GM12891 (cell line): ENCODE results near the gene TEX54.
A peak's percentile ranks its signal among the peaks of the same experiment; 100 is the strongest.

Experiments
- POLR2A ChIP-seq: IDR thresholded peaks from 2 replicates; pipeline ENCODE4 v1.6.1; 2011; ENCODE audit warnings: low read depth, low read length, control low read depth
- POLR2AphosphoS5 ChIP-seq: IDR thresholded peaks from 2 replicates; pipeline ENCODE4 v1.6.1; 2011; ENCODE audit warnings: low read depth, low read length, control low read depth
- POU2F2 ChIP-seq: IDR thresholded peaks from 2 replicates; pipeline ENCODE4 v1.6.1; 2011; ENCODE audit warnings: low read depth, mild to moderate bottlenecking, control low read depth, low read length, moderate library complexity
- SPI1 ChIP-seq: IDR thresholded peaks from 2 replicates; pipeline ENCODE4 v1.6.1; 2011; ENCODE audit warnings: low read depth, low read length, control low read depth
- TAF1 ChIP-seq: IDR thresholded peaks from 2 replicates; pipeline ENCODE4 v1.6.1; 2011; ENCODE audit warnings: low read depth, low read length, control low read depth

DNA sequence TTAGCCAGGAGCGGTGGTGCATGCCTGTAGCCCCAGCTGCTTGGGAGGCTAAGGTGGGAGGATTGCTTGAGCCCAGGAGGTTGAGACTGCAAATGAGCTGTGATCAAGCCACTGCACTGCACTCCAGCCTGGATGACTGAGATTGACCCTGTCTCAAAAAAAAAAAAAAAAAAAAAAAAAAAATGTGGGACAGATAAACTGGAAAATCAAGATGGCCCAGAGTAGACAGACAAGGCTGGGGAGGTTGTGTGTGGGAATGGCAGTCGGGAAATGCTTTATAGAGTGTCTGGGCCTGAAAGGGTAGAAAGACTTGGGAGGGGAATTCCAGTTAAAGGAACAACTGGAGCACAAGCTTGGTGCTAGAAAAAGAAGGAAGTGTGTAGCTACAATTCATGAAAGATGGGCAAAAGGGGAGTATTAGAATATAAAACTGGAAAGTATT is 24.9 kb upstream of the TEX54 start:
- TF ChIP-seq TAF1 = no peak
- no peak for TF ChIP-seq POLR2AphosphoS5
- peak; percentile 49; the same call in 1 of the 2 replicates for TF ChIP-seq SPI1
- no peak for TF ChIP-seq POLR2A
- no peak for TF ChIP-seq POU2F2
